ENCODE data around the gene DNAJA4. TPM values are rescaled to one million over a fixed set of nuclear protein-coding genes. Genes with fewer than 3 reads are reported as not detected.

DNAJA4 gene
- total and polyA plus RNA-seq, 9 of the 15 experiments (the other 6 are each of a cell fraction or from before 2014, with no cell fraction given) = 0.11 to 1.0 (median 0.16) TPM; not detected in 4

DNA sequence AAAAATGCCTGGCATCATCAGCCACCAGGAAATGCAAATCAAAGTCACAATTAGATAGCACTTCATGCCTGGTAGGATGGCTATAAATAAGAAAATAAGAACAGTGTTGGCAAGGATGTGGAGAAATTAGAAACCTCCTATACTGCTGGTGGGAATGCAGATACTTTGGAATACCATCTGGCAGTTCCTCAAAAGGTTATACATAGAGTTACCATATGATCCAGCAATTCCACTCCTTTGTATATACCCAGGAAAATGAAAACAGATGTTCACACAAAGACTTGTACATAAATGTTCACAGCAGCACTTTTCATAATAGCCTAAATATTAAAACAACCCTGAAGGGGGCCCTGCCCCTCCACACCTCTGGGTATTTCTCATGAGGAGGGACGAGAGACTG lies 43.6 kb upstream of the DNAJA4 start:
- H3K36me3 ChIP-seq (ENCODE audit: control insufficient read depth, insufficient read depth, low read length) = no peaks in the 10 kb centered on the region
- no TSS peak for BruUV-seq (replicated peaks)
- POLR2A ChIA-PET = no interaction called here
- intact Hi-C loops (cut with micrococcal nuclease) = no loop called here
- no peaks in the 10 kb centered on the region for H4K20me1 ChIP-seq (replicated peaks; ENCODE audit: control insufficient read depth, insufficient read depth, low read length)
- in situ Hi-C loops (cut with MboI) = no loop called here
- ATAC-seq = no peak
- no peak overlapping the region for H3K27ac ChIP-seq (ENCODE audit: extremely low read depth, low read depth, low read length)
- H3K27me3 ChIP-seq (ENCODE audit: control insufficient read depth in 2 of 2, insufficient read depth in 2 of 2, low read length in 2 of 2) = peaks cover 0 to 4% of the 10 kb centered on the region in 2 experiments; a peak in 2 of 5 replicates
- H3K4me1 ChIP-seq (replicated peaks in 1 of 2; ENCODE audit: control insufficient read depth in 2 of 2, insufficient read depth in 2 of 2, low read length in 2 of 2) = no peaks in the 10 kb centered on the region
- no peaks in the 10 kb centered on the region for H3K79me2 ChIP-seq (ENCODE audit: control insufficient read depth, insufficient read depth, low read length)
- H2AFZ ChIP-seq (ENCODE audit: low read depth, low read length) = no peak overlapping the region
- H3K9me3 ChIP-seq (replicated peaks; ENCODE audit: control insufficient read depth, insufficient read depth, low read depth, low read length) = no peaks in the 10 kb centered on the region; the same call in 1 of the 2 replicates
- 14% methylated on average over 1 of the region's 1 CpG for WGBS (ENCODE audit: insufficient coverage, low coverage, missing lambda C conversion rate)
- TF ChIP-seq ZNF75A (CRISPR knock-in tag; IDR thresholded peaks at IDR 0.05) = no peak
- no peak for FAIRE-seq
- H3K9me1 ChIP-seq (ENCODE audit: control insufficient read depth, insufficient read depth, low read length) = no peaks in the 10 kb centered on the region
- DNase-seq (ENCODE audit: extremely low read depth in 1 of 4, low spot score in 3 of 4) = no peak
- no peak overlapping the region for H3K4me3 ChIP-seq
- CTCF ChIA-PET (ENCODE audit: low intra/inter-chr PET ratio) = interaction anchor here (0.6 kb wide), 1 partner anchor 54 kb away, joined by 3 read pairs; no protein-coding TSS in a partner anchor
- no peak overlapping the region for H3K9ac ChIP-seq (ENCODE audit: insufficient read depth in 1 of 2, low read depth in 2 of 2, low read length in 2 of 2)
- no peak overlapping the region for H3K4me2 ChIP-seq (ENCODE audit: insufficient read depth, low read length)

DNA sequence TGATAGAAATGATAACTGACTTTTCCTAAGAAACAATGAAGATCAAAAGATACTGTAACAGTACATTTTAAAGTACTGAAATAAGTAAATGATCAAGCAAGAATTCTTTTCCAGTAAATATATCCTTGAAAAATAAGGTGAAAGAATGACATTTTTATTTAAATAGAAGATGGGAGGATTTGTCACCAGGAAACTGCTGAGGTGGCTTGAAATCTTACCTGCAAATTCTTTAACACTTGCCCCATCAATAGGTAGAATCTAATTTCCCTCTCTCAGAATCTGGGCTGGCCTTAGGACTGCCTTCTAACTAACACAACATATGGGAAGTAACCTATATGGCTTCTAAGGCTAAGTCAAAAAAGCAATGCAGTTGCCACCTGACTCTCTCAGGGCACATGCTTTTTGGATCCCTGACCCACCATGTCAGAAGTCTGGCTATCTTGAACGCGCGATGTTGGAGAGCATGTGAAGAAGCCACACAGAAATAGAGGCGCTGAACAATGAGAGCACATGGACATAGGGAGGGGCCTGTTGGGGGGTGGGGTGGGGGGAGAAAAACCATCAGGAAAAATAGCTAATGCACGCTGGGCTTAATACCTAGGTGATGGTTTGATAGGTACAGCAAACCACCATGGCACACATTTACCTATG lies 41.5 kb upstream of the DNAJA4 start:
- H3K79me2 ChIP-seq (ENCODE audit: control insufficient read depth, insufficient read depth, low read length) = no peaks in the 10 kb centered on the region
- in situ Hi-C loops (cut with MboI) (no loop called here), intact Hi-C loops (cut with micrococcal nuclease) (no loop called here)
- no TSS peak for BruUV-seq (replicated peaks)
- H3K9me3 ChIP-seq (replicated peaks; ENCODE audit: control insufficient read depth, insufficient read depth, low read depth, low read length) = no peaks in the 10 kb centered on the region; the same call in 1 of the 2 replicates
- DNase-seq (ENCODE audit: extremely low read depth in 1 of 4, low spot score in 3 of 4) (no peak), ATAC-seq (no peak), FAIRE-seq (no peak)
- H2AFZ ChIP-seq (ENCODE audit: low read depth, low read length) = no peak overlapping the region
- peaks cover 0 to 2% of the 10 kb centered on the region in 2 experiments; a peak in 3 of 5 replicates for H3K27me3 ChIP-seq (ENCODE audit: control insufficient read depth in 2 of 2, insufficient read depth in 2 of 2, low read length in 2 of 2)
- WGBS (ENCODE audit: insufficient coverage, low coverage, missing lambda C conversion rate) = 70% methylated on average over 5 of the region's 5 CpGs
- H3K36me3 ChIP-seq (ENCODE audit: control insufficient read depth, insufficient read depth, low read length) = no peaks in the 10 kb centered on the region
- H3K4me2 ChIP-seq (ENCODE audit: insufficient read depth, low read length) = no peak overlapping the region
- POLR2A ChIA-PET = interaction anchor here (1.0 kb wide), 1 partner anchor 8 kb away, joined by 3 read pairs; no protein-coding TSS in a partner anchor
- H3K9ac ChIP-seq (ENCODE audit: insufficient read depth in 1 of 2, low read depth in 2 of 2, low read length in 2 of 2) = no peak overlapping the region
- H4K20me1 ChIP-seq (replicated peaks; ENCODE audit: control insufficient read depth, insufficient read depth, low read length) = no peaks in the 10 kb centered on the region
- H3K4me1 ChIP-seq (replicated peaks in 1 of 2; ENCODE audit: control insufficient read depth in 2 of 2, insufficient read depth in 2 of 2, low read length in 2 of 2) = no peaks in the 10 kb centered on the region
- H3K9me1 ChIP-seq (ENCODE audit: control insufficient read depth, insufficient read depth, low read length) = no peaks in the 10 kb centered on the region
- no peak overlapping the region for H3K4me3 ChIP-seq
- H3K27ac ChIP-seq (ENCODE audit: extremely low read depth, low read depth, low read length) = no peak overlapping the region
- CTCF ChIA-PET (ENCODE audit: low intra/inter-chr PET ratio) = no interaction called here
- TF ChIP-seq ETV1 (tag; conservative IDR thresholded peaks at IDR 0.05; ENCODE audit: low read depth) (no peak), JUNB (CRISPR knock-in tag; conservative IDR thresholded peaks at IDR 0.05) (no peak), ZNF449 (CRISPR knock-in tag; IDR thresholded peaks at IDR 0.05) (no peak), CCAR2 (IDR thresholded peaks at IDR 0.05; ENCODE audit: low read depth, low read length) (no peak), POLR3A (IDR thresholded peaks at IDR 0.05; ENCODE audit: borderline replicate concordance, extremely low read depth, insufficient read depth, insufficient read length) (no peak), RBM34 (IDR thresholded peaks at IDR 0.05; ENCODE audit: borderline replicate concordance, insufficient read depth, low read length) (no peak), MED1 (CRISPR knock-in tag; IDR thresholded peaks at IDR 0.05; ENCODE audit: borderline replicate concordance) (no peak), SIN3A (IDR thresholded peaks at IDR 0.05; ENCODE audit: borderline replicate concordance in 2 of 2, control insufficient read depth in 1 of 2, low read depth in 2 of 2, low read length in 2 of 2) (no peak), BDP1 (IDR thresholded peaks at IDR 0.05; ENCODE audit: insufficient read depth, insufficient read length) (no peak), STAG1 (CRISPR knock-in tag; IDR thresholded peaks at IDR 0.05; ENCODE audit: borderline replicate concordance) (no peak), TFE3 (CRISPR knock-in tag; IDR thresholded peaks at IDR 0.05) (no peak)

All from K562 (cell line).